Measurements from ENCODE around the gene OSER1.

The OSER1 gene

DNA sequence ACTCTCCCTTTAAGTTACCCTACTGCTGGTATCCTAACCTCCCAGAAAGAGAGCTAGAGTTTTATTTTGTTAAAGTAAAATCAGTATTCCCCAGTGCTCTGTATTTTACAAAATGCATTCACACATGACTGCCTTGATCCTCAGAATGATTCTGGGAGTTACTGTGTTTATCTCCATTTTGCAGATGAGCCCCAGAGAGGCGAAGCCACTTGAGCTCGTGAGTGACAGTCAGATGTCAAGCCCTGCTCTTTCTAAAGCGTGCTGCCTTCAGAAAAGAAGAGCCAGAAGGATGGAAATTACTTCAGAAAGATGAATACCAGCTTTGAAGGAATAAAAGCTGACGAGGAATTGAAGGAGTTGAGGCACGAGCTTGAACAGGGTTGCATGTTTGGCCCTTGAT, 14.1 kb upstream of the OSER1 start:
- no peak for DNase-seq (ENCODE audit: low read depth)

DNA sequence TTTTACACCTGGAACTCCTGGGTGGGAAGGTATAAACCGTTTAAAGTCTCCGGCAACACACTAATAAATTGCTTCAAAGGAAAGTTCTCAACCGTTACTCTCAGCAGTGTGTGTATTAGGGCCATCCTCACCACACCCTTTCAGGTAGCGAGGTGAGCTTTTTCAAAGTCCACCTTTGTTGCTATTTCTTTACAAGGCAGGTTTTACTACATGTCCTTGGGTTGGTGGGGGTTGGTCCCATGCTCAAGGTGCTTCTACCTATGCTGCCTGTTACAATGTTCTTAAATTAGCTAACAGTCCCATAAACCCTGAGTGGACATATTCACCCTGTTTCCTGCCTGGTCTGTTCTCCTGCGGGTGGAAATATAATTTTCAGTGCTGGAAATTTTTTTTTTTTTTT, 13.2 kb upstream of the OSER1 start:
- DNase-seq (ENCODE audit: low read depth) = no peak

DNA sequence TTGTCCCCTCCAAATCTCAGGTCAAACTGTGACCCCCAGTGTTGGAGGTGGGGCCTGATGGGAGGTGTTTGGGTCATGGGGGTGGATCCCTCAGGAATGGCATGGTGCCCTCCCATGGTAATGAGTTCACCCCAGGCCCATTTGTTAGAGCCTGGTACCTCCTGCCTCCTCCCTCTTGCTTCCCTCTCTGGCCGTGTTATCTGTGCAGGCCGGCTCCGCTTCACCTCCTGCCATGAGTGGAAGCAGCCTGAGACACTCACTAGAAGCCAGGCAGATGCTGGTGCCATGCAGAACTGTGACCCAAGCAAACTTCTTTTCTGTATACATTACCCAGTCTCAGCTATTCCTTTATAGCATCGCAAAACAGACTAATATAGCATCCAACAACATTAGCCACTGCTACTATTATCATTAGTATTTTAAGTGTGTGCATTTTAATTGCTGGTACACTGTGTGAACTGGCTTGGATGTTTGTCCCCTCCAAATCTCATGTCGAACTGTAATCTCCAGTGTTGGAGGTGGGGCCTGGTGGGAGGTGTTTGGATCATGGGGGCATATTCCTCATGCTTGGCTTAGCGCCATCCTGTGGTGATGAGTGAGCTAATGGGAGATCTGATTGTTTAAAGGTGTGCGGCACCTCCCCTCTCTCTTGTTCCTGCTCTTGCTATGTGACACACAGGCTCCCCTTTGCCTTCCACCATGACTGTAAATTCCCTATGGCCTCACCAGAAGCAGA, 12.2 kb upstream of the OSER1 start:
- no peak for DNase-seq (ENCODE audit: low read depth)

DNA sequence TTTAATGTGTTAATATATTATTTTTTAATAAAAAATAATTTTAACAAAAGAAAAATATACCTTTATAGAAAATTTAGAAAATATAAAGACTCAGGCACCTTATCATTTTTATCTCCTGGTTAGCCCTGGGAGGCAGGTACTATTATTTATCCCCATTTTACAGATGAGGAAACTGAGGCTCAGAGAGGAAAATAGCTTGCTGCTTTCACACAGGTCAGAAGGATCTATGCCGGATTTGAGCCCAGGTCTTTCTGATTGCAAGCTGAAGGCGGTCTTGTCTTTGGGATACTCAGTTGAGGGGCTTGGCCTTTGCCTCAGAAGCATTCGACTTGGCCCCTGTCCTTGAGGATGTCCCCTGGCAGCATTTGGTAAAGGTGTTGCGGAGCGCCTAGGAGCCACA, 11.5 kb upstream of the OSER1 start:
- DNase-seq (ENCODE audit: low read depth) = no peak

DNA sequence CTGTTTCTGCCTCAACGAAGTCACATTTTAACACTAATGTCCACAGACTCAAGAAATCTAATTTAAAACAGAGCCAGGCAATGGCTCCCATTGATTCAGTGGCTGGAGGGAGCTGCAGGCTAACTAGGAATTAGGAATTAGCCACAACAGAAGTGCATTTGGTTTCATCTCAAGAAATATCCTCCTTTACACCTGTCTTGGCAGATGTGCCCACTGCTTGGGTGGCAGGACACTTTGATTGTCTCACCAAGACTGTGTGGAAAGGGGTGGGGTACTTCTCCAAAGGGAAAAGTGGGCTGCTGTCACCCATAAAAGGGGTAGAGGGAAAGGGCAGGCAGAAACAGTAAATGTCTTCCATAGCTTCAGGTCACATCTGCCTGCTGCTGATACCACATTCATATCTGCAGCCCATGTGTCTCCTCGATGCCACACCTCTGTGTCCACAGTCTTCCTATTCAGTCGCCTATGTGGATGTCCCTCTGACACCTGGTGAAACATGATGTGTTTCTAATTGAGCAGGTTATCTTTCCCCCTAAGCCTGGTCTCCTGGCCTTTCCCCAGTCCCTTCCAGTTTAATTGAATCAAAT, 10.9 kb upstream of the OSER1 start:
- no peak for DNase-seq (ENCODE audit: low read depth)

DNA sequence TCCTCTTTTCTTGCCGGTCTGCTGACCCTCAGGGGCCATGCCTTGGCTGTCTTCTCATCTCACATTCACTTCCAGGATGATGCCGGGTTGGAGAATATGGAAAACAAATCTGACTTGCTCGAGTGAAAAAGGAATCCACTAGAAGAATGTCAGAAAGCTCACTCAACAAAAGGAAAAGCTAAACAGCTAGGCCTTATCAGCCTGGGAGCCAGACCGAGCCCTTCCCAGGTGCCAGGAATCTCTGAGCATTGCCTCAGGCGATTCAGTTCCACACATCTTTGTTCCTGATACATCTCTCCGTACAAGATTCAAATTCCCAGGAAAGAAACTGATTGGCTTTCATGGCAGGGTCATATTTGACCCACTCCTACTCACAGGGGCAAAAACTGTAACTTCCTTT, 9.2 kb upstream of the OSER1 start:
- DNase-seq (ENCODE audit: low read depth) = no peak

DNA sequence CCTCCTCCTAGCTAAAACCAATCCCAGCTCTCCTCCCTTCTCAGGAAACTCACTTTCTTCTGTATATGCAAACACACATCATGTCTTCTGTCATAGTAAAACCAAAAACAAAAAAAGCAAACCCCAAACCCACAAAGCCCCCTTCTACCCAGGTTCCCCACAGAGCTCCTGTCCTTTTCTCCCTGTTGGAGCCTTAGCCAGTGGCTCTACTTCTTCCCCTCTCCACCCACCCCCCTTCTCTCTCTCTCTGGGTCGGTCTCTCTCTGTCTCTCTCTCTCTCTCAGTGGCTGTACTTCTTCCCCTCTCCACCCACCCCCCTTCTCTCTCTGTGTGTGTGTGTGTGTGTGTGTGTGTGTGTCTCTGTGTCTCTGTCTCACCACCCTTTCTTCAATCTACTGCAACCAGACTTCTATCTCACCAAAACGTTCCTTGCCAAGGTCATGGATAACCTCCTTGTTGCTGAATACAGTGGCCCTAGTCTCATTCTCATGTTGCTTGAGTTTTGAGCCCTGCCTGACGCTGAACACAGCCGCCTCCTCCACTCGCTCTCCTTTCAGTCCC, 8.7 kb upstream of the OSER1 start:
- DNase-seq (ENCODE audit: low read depth) = no peak

DNA sequence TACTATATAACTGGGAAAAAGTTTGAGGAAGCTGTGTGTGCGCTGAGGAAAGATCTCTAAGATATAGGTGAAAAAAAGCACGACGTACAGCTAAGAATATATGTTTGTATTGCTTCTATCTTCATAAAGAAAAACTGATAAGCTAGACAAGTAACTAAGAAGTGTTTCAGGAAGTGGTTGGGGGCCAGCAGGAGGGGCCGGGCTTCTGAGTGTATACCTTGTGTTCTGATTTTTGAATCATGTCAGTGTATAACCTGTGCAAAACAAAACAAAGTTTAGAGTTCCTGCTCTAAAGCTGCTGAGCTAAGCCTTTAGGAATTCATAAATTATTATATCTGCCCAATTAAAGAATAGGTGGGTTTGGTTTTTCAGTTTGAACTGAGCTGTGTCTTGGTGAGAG, 7.9 kb upstream of the OSER1 start:
- DNase-seq (ENCODE audit: low read depth) = no peak

DNA sequence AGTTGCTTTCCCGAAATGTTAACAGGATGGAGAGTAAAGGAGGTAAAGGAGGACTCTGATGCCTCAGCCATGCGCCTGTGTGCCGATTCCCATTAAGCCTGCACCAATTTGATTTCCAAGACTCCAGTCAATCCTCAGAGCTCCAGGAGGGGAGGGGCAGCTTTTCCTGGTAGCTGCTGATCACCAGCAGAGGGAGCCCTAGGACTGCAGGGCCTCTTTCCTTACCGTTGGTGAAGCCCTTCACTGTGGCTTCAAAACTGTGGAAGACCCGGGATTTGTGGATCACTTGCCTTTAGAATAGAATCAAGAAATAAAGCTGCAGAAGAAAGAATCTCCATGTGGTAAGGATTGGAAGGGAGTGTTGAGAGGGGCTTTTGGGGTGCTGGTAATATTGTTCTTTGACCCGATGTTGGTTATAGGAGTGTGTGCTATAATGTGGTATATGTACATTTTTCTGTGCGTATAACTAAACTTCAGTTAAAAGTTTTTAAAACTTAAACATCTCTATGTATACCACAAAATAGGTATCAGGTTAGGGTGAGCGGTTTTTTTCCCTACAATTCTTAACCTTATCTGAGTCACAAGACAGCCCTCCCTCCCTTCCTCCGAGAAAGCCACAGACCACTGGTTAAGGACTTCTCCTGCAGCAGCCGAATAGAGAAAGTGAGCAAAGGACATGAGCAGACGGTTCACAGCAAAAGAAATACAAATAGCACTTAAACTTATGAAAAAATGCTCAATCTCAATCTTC, 6.9 kb upstream of the OSER1 start:
- no peak for DNase-seq (ENCODE audit: low read depth)

DNA sequence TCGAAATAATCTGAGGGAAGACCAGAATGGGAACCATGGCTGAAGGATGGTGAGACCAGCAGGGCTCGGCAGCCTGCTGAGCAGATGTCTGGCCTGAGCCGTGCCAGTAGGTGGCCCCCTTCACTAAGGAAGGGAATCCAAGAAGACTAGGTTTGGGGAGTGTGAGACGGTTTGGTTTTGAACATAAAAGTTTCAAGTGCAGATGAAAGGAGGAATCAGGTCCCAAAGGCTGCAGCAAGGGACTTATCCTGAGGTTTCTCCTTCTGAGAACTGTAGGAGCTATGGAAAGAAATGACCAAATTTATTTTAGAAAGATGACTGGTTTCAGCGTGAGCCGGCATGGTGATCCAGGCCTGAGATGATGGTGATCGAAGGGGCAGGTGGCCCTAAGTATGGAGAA, 4.6 kb upstream of the OSER1 start:
- no peak for DNase-seq (ENCODE audit: low read depth)

DNA sequence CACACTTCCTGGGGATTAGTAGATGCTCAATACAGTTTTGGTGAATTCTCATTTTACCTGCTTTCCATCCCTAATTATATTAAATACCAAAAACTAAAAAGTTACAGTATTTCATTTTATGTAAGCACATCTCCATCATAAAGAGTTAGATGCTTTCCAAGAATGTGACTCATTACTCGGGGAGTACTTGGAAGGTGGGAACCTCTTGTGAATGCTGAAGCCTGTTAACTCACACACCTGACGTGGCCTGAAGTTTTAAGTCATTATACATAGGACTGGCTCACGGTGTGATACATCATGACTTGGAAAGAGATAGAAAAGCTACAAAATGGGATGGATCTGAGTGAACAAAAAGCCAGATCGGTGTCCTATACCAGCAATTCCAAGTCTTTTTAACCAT, 2.2 kb upstream of the OSER1 start:
- no peak for DNase-seq (ENCODE audit: low read depth)

DNA sequence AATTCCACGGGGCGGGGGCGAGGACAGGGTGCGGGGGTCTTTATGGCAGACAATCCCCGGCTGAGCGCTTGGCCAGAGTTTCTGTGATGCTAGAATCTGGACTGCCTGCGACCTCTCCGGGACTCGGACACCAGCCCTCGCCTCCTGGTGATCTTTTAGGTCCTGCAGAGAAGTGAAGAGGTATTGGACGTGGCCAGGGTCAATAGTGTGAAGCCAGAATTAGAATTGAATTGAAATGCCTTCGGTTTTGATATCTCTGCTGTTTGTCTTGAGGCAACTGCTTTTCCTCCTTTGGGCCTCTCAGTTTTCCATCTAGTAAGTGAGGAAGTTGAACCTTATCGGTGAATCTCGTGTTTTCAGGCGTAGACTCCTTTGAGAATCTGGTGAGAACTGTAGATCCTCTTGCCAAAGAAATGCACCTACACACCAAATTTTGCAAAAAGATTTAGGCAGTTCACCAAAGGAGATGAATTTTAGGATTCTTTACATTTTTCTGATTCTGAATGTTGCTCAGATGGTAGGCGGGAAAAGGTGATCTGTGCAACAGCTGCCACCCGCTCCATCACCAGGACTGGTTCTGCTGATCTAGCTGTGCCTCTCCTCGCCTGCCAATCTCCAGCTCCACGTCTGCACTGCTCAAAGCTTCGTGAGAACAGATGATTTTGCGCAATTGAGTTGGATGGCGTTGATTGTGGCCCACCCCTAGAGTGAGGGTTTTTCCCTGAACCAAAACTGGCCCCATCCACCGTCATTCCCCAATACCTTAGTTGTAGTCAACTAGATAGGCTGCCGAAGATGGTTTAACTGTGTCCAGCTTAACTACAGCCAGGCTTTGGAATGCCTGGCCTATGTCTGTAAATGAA, 837 bp upstream of the OSER1 start:
- no peak for DNase-seq (ENCODE audit: low read depth)

DNA sequence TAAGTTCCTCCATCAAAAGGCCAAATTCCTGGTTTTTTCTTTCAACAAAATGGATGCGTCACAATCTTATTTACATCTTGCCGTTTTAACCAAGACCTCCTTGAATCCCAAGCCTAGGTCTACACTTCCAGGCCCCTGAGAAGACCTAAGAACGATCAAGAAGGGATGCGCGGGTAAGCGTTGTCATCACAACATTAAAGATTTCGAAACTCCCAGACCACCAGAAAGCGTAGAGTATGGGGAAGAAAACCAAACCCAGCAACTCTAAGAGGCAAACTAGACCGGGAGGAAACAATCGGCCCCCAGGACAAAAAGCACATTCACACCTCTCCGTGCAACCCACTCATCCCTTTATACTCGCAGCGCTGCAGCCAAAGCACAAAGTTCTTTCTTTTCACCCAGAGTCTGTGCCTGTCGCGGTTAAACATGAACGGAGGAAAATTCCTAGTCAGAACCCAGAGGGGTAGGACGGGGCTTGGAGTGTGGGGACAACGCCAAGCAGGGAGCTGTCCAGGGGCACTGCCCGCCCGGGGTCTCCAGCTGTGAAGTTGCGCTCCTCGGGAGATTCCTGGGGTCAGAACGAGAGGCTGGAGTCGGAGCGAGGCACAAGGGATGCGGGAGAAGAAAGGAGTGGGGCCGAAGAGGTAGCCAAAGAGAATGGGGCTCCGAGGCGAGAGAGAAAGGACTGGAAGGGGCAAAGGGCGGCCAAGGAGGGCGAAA, 725 bp downstream of the OSER1 start:
- DNase-seq (ENCODE audit: low read depth) = no peak

DNA sequence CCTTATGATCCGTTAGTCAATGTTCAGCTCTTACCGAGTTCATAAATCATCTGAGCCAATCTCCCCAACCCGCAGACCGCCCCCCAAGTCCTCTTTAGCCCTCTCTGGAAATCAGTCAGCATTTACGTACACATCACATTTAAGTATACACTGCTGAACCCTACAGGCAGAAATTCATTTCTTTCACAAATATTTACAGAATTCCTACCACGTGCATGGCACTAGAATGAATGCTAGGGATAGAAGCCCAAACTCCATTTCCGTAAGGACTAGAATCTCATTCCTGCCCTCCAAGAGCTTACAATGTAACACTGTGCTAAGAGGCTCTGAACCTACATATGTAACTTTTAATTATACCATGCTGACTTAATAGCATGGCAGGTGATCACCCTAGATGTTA, 1.8 kb downstream of the OSER1 start:
- DNase-seq (ENCODE audit: low read depth) = no peak

DNA sequence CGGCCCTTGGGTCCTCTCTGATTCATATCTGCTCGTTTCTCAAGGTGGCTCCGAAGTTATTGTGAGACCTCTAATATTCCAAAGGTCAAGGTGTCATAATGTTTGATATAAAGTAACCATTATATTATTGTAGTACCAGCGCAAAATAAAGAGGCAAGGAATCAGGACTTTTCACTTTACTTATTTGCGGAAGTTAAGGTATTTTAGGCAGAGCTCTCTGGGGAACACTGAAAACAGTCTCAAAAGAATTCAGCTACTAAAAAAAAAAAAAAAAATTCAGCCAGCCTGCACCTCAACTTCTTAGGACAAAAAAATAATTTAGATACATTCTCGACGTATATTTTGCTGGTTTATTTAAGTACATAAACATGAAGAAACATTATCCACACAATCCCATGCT, 2.4 kb downstream of the OSER1 start:
- no peak for DNase-seq (ENCODE audit: low read depth)

DNA sequence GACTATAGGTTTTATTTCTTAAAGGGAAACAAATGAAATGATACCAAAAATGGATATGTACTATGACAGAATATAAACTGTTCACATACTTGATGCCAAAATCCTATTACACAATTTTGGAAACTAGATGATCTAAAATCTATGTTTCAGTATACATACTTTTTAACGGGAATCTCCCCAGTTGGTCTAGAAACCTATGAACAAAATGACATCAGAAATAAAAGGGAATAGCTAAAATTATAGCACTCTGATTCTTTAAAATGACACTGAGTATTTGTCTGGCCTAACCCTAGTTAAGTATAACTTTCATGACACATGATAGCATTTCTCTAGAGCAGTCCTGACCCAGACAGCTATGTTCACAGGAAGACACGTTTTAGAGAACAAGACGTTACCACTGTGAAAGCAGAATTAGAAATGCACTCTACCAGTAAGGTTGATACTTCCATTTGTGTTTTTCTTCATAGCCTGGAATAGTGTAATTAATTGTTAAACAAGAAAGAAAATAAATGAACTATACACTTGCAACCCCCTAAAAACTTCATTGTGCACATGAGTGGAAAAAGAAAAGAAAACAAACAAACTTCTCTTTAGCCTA, 3.3 kb downstream of the OSER1 start:
- DNase-seq (ENCODE audit: low read depth) = no peak

DNA sequence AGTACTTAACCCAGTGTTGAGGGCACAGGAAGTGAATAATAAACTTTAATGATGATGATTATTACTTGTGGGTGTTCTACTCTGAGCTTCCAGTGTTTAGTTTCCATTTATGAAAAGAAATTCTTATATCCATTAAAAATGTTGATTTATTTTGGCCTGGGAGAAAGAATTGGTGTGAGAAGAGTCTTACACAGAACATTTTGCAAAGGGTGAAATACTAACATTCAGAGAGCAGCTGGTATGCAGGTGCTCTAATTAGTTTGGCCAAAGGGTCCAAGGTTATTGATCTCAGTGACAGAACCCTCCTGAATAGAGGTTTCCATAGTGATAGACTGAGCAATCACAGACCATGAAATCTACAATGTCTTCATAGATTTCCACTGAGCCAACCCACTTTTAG, 4.4 kb downstream of the OSER1 start:
- no peak for DNase-seq (ENCODE audit: low read depth)

DNA sequence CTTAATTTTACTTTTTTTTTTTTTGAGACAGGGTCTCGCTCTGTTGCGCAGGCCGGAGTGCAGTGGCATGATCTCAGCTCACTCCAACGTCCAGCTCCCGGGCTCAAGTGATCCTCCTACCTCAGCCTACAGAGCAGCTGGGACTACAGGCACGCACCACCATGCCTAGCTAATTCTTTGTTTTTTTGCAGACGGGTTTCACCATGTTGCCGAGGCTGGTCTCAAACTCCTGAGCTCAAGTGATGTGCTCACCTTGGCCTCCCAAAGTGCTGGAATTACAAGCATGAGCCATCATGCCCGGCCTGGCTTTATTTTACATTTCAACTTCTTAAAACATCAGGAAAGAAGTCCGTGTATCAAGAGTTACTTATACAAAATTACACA, 5.7 kb downstream of the OSER1 start:
- DNase-seq (ENCODE audit: low read depth) = no peak

DNA sequence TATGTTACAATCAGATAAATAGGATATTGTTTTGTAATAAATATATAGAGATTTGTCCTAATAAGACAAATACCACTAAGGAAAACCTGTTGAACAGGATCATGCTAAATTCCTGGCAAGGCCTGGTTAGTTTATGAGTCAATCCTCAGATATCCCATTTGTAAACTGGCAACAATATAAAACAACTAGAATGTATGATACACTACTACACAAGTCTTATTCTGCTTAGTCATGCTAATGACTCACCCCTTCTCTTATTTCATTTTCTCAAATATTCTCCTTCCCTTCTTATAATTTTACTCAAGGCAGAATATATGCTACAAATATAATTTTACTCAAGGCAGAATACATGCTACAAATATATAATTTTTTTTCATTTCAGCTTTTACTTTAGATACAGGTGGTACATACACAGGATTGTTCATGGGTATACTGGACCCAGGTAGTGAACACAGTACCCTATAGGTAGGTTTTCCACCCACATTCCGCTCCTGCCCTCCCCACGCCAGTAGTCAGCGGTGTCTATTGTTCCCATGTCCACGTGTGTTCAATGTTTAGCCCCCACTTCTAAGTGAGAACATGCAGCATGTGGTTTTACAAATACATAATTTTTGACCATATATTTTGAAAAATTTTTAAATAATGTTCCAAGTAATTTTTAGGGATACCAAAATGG, 6.3 kb downstream of the OSER1 start:
- peak; percentile 81 for DNase-seq (ENCODE audit: low read depth)

DNA sequence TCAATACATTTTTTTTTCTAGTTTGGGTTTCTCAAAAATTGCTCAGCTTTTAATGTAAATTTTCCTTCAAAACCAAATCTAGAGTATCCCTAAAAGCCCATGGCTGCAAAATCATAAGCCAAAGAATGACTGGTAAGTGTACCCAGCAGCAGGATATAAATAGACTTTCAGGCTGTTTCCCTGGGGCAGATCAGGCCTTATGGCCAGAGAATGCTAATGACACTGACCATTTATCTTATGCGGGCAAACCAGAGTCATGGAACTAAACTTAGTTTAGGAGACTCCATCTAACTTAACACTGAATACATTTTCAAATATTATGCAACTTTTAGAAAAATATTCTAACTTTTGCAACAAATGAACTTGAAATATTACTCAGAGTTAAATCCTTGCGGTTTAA, 7.4 kb downstream of the OSER1 start:
- no peak for DNase-seq (ENCODE audit: low read depth)

DNA sequence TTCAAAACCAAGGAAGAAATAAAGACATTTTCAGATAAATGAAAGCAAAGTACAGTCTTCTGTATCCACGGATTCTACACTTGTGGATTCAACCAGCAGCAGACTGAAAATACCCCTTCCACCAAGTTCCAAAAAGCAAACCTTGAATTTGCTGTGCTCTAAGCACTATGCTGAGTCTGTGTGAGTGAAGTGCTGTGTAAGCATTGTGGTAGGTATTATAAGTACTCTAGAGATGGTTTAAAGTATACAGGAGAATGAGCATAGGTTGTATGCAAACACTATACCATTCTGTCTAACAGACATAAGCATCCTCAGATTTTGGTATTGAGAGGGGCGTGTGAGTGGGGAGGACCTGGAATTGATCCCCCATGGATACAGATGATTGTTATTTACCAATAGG, 9.6 kb downstream of the OSER1 start:
- no peak for DNase-seq (ENCODE audit: low read depth)

Data from GM04503 (cell line).